ENCODE results near the gene TBC1D8B.
"Not testable (repeated sequence)": the region's sequence is repeated elsewhere in the genome, so short reads cannot be mapped to it uniquely, and the experiment has no call there.

TBC1D8B gene

DNA sequence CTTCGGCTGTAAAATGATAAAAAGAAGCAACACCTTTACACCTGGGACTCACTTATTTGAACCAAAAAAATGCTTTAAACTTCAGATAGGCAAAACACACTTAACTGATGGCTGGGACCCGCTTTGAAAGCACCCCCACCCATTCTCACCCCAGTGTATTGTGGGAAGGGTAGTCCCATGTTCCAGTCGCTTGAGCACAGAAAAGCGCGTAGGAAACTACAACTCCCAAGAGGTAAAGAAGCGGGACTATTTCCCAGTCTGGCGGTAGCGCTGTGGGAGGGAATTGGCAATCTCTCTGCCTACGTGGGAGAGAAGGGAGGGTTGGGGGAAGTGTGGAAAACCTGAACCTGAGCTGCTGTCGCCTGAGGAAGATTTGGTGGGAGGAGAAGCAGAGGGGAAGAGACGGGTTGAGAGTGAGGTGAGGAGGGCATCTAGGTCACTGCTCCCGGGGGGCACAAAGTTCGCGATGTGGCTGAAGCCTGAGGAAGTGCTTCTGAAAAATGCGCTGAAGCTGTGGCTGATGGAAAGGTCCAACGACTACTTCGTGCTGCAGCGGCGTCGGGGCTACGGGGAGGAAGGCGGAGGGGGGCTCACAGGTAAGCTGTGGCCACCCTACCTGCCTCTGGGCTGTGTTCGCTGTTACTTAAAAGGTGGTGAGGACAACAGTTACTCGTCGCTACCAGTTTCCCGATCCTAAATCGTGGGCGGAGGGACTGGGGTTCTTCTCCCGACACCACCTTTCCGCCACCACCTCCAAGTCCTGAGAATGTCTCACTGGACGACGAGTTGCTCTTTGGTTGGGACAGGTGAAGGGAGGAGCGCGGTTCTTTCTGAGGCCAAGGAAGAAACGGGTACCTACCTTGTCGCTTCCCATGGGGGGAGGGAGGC, at the start of gene TBC1D8B:
TBC1D8B (plus strand) TSS at position 286 of the 888 bp plus-strand sequence; CDS start at position 467, 181 bp downstream.
- DNase-seq (ENCODE audit: low read depth in 2 of 2): no peak

DNA sequence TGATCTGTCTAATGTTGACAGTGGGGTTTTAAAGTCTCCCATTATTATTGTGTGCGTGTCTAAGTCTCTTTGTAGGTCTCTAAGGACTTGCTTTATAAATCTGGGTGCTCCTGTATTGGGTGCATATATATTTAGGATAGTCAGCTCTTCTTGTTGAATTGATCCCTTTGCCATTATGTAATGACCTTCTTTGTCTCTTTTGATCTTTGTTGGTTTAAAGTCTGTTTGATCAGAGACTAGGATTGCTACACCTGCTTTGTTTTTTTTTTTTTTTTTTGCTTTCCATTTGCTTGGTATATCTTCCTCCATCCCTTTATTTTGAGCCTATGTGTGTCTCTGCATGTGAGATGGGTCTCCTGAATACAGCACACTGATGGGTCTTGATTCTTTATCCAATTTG, 33.2 kb upstream of the TBC1D8B start:
- not testable (repeated sequence) for DNase-seq (ENCODE audit: low read depth in 2 of 2)

DNA sequence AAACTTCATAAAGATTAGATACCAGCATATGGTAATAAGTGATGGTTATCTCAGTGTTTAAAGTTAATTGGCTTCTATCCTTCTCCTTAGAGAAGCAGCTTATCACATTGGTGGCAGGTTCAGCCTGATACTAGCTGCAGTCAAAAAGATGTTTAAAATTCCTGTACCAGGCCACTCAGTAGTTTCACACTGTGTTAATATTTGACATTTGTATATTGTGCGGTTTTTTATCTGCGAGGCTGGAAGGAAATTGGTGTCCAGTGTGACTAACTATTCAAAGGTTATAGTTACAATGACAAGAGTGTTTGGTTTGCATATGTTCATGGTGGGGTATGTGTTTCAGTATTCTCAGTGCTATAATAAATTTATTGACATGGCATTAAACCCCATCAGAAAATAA, 27.5 kb upstream of the TBC1D8B start:
- no peak for DNase-seq (ENCODE audit: low read depth in 2 of 2)

DNA sequence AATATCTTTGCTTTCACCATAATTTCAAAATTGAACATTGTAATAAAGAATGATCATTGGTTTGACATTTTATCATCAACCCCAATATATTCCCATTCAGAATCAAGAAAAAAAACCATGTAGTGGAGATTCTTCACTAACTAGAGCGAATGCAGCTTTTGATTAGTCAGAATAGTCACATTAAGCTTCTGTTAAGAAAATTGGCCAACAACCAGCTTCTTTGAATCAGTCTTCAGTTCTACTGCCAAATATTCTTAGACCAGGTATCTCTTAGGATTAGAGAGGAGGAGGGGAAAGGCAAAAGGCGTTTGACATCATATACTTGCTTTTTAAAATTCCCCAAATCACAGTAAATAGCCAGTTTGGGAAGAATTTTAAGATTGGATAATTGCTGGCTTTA, 22.2 kb upstream of the TBC1D8B start:
- DNase-seq (ENCODE audit: low read depth in 2 of 2): no peak

DNA sequence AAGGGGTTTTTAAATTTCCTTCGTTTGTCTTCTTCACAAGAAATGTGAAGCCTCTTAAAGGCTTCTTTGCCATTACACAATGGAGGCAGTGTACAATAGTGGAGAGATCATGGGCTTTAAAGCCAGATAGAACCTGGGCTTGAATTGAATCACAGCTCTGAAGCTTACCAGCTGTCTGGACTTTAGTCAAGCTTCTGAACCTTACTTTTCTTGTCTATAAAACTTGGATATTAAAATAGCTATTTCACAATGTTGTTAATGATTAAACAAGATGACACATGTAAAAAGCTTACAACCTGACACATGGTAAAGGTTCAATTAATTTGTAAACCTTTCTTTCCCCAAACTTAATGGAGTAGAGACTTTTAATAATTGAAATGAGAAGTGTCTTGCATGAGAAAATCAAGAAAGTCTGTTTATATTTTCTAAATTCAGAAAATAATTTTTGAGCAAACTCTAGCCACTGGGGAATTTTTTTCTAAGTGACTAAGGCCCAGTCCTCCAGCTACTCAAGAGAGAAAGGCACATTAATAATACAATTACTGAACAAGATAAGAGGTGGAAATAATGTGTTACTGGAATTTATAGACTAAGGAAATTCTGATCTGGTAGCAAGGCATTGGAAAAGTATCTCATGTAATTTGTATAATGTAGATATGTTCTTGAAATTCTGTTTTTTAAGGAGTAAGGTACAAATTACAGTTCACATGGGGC, 21.7 kb upstream of the TBC1D8B start:
- DNase-seq (ENCODE audit: low read depth in 2 of 2): no peak

- no peak for DNase-seq (ENCODE audit: low read depth in 2 of 2)
Observed at GRCh38 chrX:106783716-106784115, 18.8 kb upstream of the TBC1D8B start.

DNA sequence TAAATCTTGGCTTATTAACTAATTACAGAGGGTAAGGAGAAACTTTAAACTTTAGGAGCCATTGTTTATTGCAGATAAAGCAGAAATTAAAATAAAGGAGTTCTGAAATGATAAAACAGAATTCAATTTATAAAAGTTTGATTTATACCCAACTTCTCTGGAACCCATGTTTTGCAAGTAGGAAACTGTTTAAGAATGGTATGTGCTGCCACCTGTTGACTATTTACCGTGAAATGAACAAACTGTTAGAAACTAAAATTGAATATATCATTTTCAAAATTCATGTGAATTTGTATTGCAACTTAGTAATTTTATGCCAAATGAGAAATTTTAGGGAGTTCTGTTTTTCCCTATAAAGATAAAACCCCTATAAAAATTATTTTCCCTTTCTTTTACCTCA, 11.0 kb upstream of the TBC1D8B start:
- no peak for DNase-seq (ENCODE audit: low read depth in 2 of 2)

DNA sequence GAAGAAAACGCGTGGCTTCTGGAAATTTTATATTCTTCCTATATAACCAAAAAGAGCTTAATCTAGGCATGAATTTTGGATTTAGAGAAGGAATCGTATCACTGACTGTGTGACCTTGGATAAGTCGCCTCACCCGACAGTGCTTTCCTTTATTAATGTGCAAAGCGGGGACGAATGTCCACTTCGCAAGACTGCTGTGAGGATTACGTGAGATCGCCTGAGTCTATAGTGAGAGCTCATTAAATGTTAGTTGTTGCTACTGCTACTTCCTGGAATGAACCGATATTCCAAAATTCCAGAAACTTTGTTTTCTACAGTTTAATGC, 448 bp upstream of the TBC1D8B start:
- no peak for DNase-seq (ENCODE audit: low read depth in 2 of 2)

DNA sequence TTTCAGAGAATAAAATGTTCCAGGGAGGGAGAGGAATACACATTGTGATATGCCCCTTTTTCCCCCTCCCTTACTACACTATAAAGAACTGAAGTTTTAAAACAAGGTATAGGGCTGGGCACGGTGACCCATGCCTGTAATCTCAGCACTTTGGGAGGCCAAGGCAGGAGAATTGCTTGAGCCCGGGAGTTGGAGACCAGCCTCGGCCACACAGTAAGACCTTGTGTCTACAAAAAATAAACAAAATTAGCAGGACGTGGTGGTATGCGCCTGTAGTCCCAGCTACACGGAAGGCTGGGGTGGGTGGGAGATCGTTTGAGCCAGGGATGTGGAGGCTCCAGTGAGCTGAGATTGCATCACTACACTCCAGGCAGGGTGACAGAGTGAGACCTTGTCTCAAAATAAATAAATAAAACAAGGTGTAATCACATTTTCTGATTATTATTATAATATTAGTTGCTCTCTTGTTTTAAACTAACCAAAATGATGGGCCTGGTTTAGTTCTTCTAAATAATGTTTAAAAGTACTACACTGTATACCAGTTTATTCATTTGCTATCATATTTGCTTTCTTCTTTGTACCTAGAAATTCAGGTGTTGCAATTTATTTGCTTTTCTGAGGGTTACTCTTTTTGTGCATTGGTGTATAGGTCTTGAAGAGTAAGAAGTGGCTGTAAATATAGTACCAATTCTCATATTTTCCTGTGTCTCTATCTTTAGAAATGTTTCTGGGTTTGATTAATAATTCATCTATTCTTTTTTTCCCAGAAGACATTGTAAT, 8.8 kb downstream of the TBC1D8B start:
- no peak for DNase-seq (ENCODE audit: low read depth in 2 of 2)

GRCh38 chrX:106812930-106813329, 10.5 kb downstream of the TBC1D8B start:
- not testable (repeated sequence) for DNase-seq (ENCODE audit: low read depth in 2 of 2)

DNA sequence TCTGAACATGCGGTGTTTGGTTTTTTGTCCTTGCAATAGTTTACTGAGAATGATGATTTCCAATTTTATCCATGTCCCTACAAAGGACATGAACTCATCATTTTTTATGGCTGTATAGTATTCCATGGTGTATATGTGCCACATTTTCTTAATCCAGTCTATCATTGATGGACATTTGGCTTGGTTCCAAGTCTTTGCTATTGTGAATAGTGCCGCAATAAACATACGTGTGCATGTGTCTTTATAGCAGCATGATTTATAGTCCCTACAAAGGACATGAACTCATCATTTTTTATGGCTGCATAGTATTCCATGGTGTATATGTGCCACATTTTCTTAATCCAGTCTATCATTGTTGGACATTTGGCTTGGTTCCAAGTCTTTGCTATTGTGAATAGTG, 11.6 kb downstream of the TBC1D8B start:
- DNase-seq (ENCODE audit: low read depth in 2 of 2): not testable (repeated sequence)

DNA sequence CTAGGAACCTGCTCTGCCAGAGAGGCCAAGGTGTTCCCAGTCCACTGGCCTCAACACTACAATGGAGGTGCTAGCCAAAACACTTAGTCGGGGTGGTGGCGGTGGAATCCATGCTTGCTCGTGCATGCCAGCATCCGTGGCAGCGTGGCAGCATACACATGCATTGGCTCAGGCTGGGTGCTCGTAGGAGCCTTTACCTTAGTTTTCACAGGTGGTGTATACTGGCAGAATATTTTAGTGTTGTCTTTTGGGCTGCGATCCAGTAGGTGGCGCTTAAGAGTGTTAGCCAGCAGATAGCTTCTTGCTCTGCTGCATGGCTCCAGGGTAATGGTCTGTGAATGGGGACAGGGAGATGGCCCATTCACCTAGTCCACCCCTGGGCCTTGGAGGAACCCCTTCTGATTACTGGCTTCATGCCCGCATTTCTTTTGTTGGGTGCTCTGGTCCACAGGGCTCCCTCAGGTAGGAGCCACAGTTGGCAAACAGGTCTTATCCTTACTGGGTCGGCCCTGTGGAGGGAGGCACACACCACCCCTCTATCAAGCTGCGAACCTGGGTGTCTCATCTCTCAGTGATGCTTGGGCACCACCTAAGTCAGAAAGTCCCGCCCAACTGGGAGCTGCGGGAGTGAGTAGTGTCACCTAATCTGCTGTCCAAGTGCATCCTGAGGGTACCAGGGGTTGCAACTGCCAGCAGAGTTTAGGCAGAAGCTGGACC, 60.7 kb downstream of the TBC1D8B start:
- DNase-seq (ENCODE audit: low read depth in 2 of 2): no peak

DNA sequence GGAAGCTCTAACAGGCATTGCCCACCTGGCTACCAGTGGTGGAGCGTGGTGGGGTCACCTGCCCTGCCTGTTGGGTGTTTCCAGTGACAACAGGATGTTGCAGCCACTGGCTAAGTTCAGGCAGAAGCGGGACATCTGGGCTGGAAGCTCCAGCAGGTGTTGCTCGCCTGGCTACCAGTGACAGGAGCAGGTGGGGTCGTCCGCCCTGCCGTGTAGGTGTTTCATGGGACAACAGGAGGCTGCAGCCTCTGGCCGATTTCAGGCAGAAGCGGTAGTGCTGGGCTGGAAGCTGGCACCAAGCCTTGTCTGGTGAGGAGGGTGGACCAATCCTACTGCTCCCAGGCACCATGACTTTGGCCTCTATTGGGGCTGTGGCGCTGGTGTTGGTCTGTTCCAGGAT, 61.2 kb downstream of the TBC1D8B start:
- no peak for DNase-seq (ENCODE audit: low read depth in 2 of 2)

DNA sequence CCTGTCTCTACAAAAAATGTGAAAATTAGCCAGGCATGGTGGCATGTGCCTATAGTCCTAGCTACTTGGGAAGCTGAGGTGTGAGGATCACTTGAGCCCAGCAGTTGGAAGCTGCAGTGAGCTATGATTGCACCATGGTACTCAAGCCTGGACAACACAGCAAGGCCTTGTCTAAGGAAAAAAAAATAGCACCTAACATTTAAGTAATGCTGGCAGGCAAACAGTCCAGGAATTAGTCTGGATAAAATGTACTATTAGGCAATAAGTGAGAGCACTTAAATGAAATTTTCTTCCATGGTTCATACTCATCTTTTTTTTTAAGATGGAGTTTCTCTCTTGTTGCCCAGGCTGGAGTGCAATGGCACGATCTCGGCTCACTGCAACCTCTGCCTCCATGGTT, 70.3 kb downstream of the TBC1D8B start:
- not testable (repeated sequence) for DNase-seq (ENCODE audit: low read depth in 2 of 2)

GRCh38 chrX:106874075-106874474, 71.6 kb downstream of the TBC1D8B start:
- DNase-seq (ENCODE audit: low read depth in 2 of 2): no peak

GRCh38 chrX:106875151-106875550, 72.7 kb downstream of the TBC1D8B start:
- DNase-seq (ENCODE audit: low read depth in 2 of 2): no peak

DNA sequence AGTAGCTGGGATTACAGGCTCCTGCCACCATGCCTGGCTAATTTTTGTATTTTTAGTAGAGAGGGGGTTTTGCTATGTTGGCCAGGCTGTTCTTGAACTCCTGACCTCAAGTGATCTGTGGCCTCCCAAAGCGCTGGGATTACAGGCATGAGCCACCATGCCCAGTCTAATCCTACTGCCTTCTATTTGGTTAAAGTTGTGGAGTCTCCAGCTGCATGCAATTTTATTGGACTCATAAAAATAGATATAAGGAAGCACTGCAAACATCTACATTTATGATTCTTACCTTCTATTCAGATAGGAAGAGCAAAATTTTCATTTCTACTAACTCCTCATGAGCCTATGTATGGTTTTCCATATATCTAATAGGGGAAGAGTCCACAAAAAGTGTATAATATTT, 87.0 kb downstream of the TBC1D8B start:
- DNase-seq (ENCODE audit: low read depth in 2 of 2): no peak

DNA sequence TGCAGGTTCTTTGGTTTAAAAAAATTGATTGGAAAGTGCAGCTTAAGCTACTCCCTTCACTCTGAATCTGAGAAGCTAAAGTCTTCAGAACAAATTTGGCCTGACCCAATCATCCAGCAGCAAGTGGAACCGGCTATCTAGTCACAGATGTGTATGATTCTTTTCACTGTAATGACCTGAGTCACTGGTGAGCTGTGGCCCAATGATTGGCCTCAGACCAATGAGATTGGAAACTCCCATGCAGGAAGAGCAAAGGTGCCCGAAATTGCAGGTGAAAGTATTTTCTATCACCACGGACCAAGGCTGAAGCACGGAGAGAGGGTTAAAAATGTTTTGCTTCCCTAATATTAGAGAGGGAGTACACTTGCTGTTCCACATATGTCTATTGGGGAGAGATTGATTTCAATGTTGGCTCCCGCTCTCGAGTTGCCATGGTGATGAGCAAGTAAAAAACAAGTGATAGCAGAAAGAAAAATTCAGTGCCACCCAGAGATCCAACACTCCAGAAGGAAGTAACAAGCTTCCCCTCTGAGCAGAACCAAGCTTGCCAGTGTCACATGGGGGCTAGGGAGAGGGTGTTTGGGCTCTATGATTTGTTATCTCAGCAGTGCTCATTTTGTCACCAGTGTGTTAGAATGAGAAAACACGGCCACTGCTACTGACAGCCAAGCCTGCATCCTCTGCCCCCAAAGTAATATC, 89.4 kb downstream of the TBC1D8B start:
- DNase-seq (ENCODE audit: low read depth in 2 of 2): no peak

GRCh38 chrX:106894392-106894909, 92.0 kb downstream of the TBC1D8B start:
- peak in 1 of 2 donors; percentile 7 for DNase-seq (ENCODE audit: low read depth in 2 of 2)

DNA sequence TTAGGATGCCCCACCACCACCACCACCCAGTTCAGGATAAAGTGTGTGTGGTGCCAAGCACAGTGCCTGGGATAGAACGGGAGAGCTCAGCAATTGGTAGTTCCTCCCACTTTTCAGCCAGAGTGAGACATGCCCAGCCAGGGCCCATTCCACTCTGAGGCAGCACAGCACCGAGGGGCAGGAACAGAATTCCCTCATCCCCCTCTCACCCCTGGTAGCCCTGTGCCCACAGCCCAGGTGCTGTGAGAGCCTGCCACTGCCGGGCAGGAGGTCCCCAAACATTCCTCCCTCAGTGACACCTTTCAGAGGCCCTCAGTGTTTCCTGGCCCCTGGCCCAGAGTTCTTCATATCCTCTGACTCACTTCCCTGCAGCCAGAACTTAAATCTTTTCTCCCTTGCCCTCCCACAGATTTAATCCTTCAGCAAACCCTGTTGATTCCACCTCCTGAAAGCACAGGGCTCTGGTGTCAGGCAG, 92.5 kb downstream of the TBC1D8B start:
- no peak for DNase-seq (ENCODE audit: low read depth in 2 of 2)

GRCh38 chrX:106897259-106897658, 94.8 kb downstream of the TBC1D8B start:
- no peak for DNase-seq (ENCODE audit: low read depth in 2 of 2)

Data from stimulated activated CD8-positive, alpha-beta memory T cell treated with anti-CD3 and anti-CD28 coated beads, Interleukin-7, amount 100 ng/mL, for 4 hours (primary cell).